HEK293 (cell line): ENCODE data around the gene GABPB1.

Experiments
- CTCF ChIA-PET: fragments of 350-600 bp; formaldehyde crosslinking; extraction: SDS; loops from one replicate; lab custom pipeline; 2021; ENCODE audit warnings: antibody characterized with exemption; lab: Yijun Ruan, JAX
- POLR2A ChIA-PET: fragments of 300-600 bp; formaldehyde crosslinking; extraction: SDS; loops from one replicate; lab custom pipeline; 2020; ENCODE audit warnings: antibody characterized with exemption, inconsistent platforms; lab: Yijun Ruan, JAX
- H3K27ac ChIP-seq: fragments of 200-500 bp; sonication (Bioruptor generic); 2 replicates; pipeline ENCODE4 v1.5.1; 2014; ENCODE audit warnings: low read depth, low read length, control low read depth, inconsistent platforms; ENCODE audit errors: extremely low read depth
- H3K36me3 ChIP-seq, 2 experiments: fragments of 200-500 bp in 1 of 2; sonication (Bioruptor generic) in 1 of 2; 1 replicate in 1 of 2; 2 replicates in 1 of 2; pipeline ENCODE4 v1.5.1; 2014 to 2017; ENCODE audit warnings: inconsistent platforms in 2 of 2, low read length in 2 of 2; ENCODE audit not compliant: control insufficient read depth in 2 of 2, insufficient read depth in 1 of 2
- H3K4me1 ChIP-seq: fragments of 200-500 bp; sonication (Bioruptor generic); 2 replicates; pipeline ENCODE4 v1.5.1; 2014; ENCODE audit warnings: mild to moderate bottlenecking, low read length, inconsistent platforms; ENCODE audit not compliant: control insufficient read depth, insufficient read depth
- H3K4me3 ChIP-seq: 2 replicates; pipeline ENCODE4 v1.5.1; 2011; ENCODE audit warnings: low read depth, mild to moderate bottlenecking, control low read depth, low read length, moderate library complexity
- H3K9me3 ChIP-seq: fragments of 200-500 bp; sonication (Bioruptor generic); 2 replicates; pipeline ENCODE4 v1.5.1; 2014; ENCODE audit warnings: low read depth, low read length, inconsistent platforms; ENCODE audit not compliant: control insufficient read depth, insufficient read depth
- FEZF1 ChIP-seq: fragments of 450-650 bp; formaldehyde crosslinking; IDR thresholded peaks from 2 replicates; pipeline ENCODE4 v1.5.1; 2016; ENCODE audit warnings: missing biosample characterization, missing genetic modification characterization
- KLF8 ChIP-seq: fragments of 450-650 bp; formaldehyde crosslinking; IDR thresholded peaks from 2 replicates; pipeline ENCODE4 v1.5.1; 2016; ENCODE audit warnings: missing biosample characterization, missing genetic modification characterization
- MYNN ChIP-seq: fragments of 450-650 bp; formaldehyde crosslinking; IDR thresholded peaks from 2 replicates; pipeline ENCODE4 v1.5.1; 2016; ENCODE audit warnings: missing biosample characterization, missing genetic modification characterization, borderline replicate concordance
- OSR2 ChIP-seq: fragments of 450-650 bp; formaldehyde crosslinking; IDR thresholded peaks from 2 replicates; pipeline ENCODE4 v1.5.1; 2016; ENCODE audit warnings: missing biosample characterization, missing genetic modification characterization
- SP7 ChIP-seq: fragments of 450-650 bp; formaldehyde crosslinking; IDR thresholded peaks from 2 replicates; pipeline ENCODE4 v1.5.1; 2016; ENCODE audit warnings: missing biosample characterization, missing genetic modification characterization
- TCF7L2 ChIP-seq: IDR thresholded peaks from 2 replicates; pipeline ENCODE4 v1.6.1; 2011; ENCODE audit warnings: low read depth, mild to moderate bottlenecking, inconsistent platforms, low read length, moderate library complexity, borderline replicate concordance
- ZBTB7A ChIP-seq: fragments of 450-650 bp; formaldehyde crosslinking; IDR thresholded peaks from 2 replicates; pipeline ENCODE4 v1.5.1; 2016; ENCODE audit warnings: low read depth, missing biosample characterization, missing genetic modification characterization
- ZBTB8A ChIP-seq: fragments of 450-650 bp; formaldehyde crosslinking; IDR thresholded peaks from 2 replicates; pipeline ENCODE4 v1.5.1; 2016; ENCODE audit warnings: missing biosample characterization, missing genetic modification characterization
- ZNF133 ChIP-seq: fragments of 450-650 bp; formaldehyde crosslinking; IDR thresholded peaks from 2 replicates; pipeline ENCODE4 v1.5.1; 2016; ENCODE audit warnings: missing biosample characterization, missing genetic modification characterization
- ZNF16 ChIP-seq: fragments of 450-650 bp; formaldehyde crosslinking; IDR thresholded peaks from 2 replicates; pipeline ENCODE4 v1.5.1; 2016; ENCODE audit warnings: low read depth, missing biosample characterization, missing genetic modification characterization
- ZNF221 ChIP-seq: fragments of 450-650 bp; formaldehyde crosslinking; IDR thresholded peaks from 2 replicates; pipeline ENCODE4 v1.5.1; 2017; ENCODE audit warnings: missing biosample characterization, missing genetic modification characterization, borderline replicate concordance
- ZNF266 ChIP-seq: fragments of 450-650 bp; formaldehyde crosslinking; IDR thresholded peaks from 2 replicates; pipeline ENCODE4 v1.5.1; 2016; ENCODE audit warnings: missing biosample characterization, missing genetic modification characterization, low read depth
- ZNF292 ChIP-seq: fragments of 450-650 bp; formaldehyde crosslinking; IDR thresholded peaks from 2 replicates; pipeline ENCODE4 v1.5.1; 2016; ENCODE audit warnings: low read depth, missing biosample characterization, missing genetic modification characterization, borderline replicate concordance
- ZNF423 ChIP-seq: fragments of 450-650 bp; formaldehyde crosslinking; IDR thresholded peaks from 2 replicates; pipeline ENCODE4 v1.5.1; 2016; ENCODE audit warnings: missing biosample characterization, missing genetic modification characterization
- ZNF501 ChIP-seq: fragments of 450-650 bp; formaldehyde crosslinking; IDR thresholded peaks from 2 replicates; pipeline ENCODE4 v1.5.1; 2016; ENCODE audit warnings: missing biosample characterization, missing genetic modification characterization
- ZNF521 ChIP-seq: fragments of 450-650 bp; formaldehyde crosslinking; IDR thresholded peaks from 2 replicates; pipeline ENCODE4 v1.5.1; 2017; ENCODE audit warnings: missing biosample characterization, mild to moderate bottlenecking, missing genetic modification characterization
- ZNF549 ChIP-seq: fragments of 450-650 bp; IDR thresholded peaks from 2 replicates; pipeline ENCODE4 v1.5.1; 2018; ENCODE audit warnings: missing biosample characterization, missing genetic modification characterization, mild to moderate bottlenecking, inconsistent platforms, moderate library complexity
- ZNF571 ChIP-seq: fragments of 450-650 bp; formaldehyde crosslinking; IDR thresholded peaks from 2 replicates; pipeline ENCODE4 v1.5.0; 2017; ENCODE audit warnings: missing biosample characterization, missing genetic modification characterization
- ZNF660 ChIP-seq: fragments of 450-650 bp; IDR thresholded peaks from 2 replicates; pipeline ENCODE4 v1.5.1; 2018; ENCODE audit warnings: missing biosample characterization, mild to moderate bottlenecking, missing genetic modification characterization
- ZNF677 ChIP-seq: fragments of 450-650 bp; IDR thresholded peaks from 2 replicates; pipeline ENCODE4 v1.5.0; 2018; ENCODE audit warnings: missing biosample characterization, mild to moderate bottlenecking, missing genetic modification characterization, moderate library complexity
- ZNF707 ChIP-seq: fragments of 450-650 bp; formaldehyde crosslinking; IDR thresholded peaks from 2 replicates; pipeline ENCODE4 v1.5.1; 2016; ENCODE audit warnings: missing biosample characterization, missing genetic modification characterization
- ZNF830 ChIP-seq: fragments of 450-650 bp; IDR thresholded peaks from 2 replicates; pipeline ENCODE4 v1.5.0; 2018; ENCODE audit warnings: missing biosample characterization, missing genetic modification characterization, low read depth, mild to moderate bottlenecking, moderate library complexity
- ZSCAN23 ChIP-seq: fragments of 450-650 bp; formaldehyde crosslinking; IDR thresholded peaks from 2 replicates; pipeline ENCODE4 v1.5.1; 2016; ENCODE audit warnings: missing biosample characterization, missing genetic modification characterization
- TF ChIP-seq, protein P1 (sequence below): sonication (generic); formaldehyde crosslinking; IDR thresholded peaks from 2 replicates; pipeline ENCODE4 v1.8.1; 2022; ENCODE audit warnings: mild to moderate bottlenecking, moderate library complexity, missing genetic modification reagents
- TF ChIP-seq, protein P2 (sequence below): fragments of 450-650 bp; formaldehyde crosslinking; IDR thresholded peaks from 2 replicates; pipeline ENCODE4 v1.5.1; 2016; ENCODE audit warnings: missing biosample characterization, missing genetic modification characterization
- TF ChIP-seq, protein P3 (sequence below): IDR thresholded peaks from 2 replicates; pipeline ENCODE4 v1.6.1; 2011; ENCODE audit warnings: mild to moderate bottlenecking, low read depth, low read length, borderline replicate concordance
- TF ChIP-seq, protein P4 (sequence below): fragments of 450-650 bp; formaldehyde crosslinking; optimal IDR thresholded peaks from 2 replicates; pipeline ENCODE3; 2016; ENCODE audit warnings: missing biosample characterization, mild to moderate bottlenecking, missing genetic modification characterization
- TF ChIP-seq, protein P5 (sequence below): fragments of 450-650 bp; formaldehyde crosslinking; IDR thresholded peaks from 2 replicates; pipeline ENCODE4 v1.5.1; 2016; ENCODE audit warnings: missing biosample characterization, missing genetic modification characterization

The GABPB1 gene

DNA sequence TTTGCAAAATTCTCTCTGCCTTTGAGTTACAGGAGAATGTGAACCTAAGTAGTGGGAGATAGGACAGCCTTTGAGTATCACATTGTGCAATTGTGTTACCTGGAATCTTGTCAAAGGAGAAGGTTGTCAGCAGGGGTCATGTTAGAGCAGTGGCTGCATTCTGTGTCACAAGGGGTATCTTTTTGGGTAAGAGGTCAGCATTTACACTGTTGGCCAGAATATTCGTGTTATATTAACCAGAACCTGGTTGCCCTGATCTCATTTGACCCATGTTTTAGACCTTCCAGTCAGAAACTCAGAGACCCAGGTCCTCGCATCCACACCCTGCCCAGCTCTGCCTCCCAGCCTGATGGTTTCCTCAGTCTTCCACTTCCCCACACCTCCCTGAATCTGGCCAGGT, 116.7 kb downstream of the GABPB1 start:
- POLR2A ChIA-PET, result no interaction called here
- Histone ChIP-seq H3K9me3 (no peaks in the 10 kb centered on the region), H3K27ac (no peak overlapping the region), H3K4me3 (no peak overlapping the region), H3K36me3 (no peaks in the 10 kb centered on the region), H3K4me1 (no peaks in the 10 kb centered on the region)
- CTCF ChIA-PET, result no interaction called here
- TF ChIP-seq OSR2 (tag by site-specific recombination) (no peak), ZNF571 (tag by site-specific recombination) (no peak), KLF8 (no peak), ZNF660 (no peak), ZNF521 (tag by site-specific recombination) (no peak), ZNF707 (tag by site-specific recombination) (no peak), SP7 (no peak), ZNF292 (tag by site-specific recombination) (no peak), ZNF501 (tag by site-specific recombination) (no peak), ZNF133 (tag by site-specific recombination) (no peak), FEZF1 (tag by site-specific recombination) (no peak), ZNF266 (tag by site-specific recombination) (no peak), ZNF677 (no peak), ZBTB7A (tag by site-specific recombination) (no peak)
- TF ChIP-seq, protein P1, sequence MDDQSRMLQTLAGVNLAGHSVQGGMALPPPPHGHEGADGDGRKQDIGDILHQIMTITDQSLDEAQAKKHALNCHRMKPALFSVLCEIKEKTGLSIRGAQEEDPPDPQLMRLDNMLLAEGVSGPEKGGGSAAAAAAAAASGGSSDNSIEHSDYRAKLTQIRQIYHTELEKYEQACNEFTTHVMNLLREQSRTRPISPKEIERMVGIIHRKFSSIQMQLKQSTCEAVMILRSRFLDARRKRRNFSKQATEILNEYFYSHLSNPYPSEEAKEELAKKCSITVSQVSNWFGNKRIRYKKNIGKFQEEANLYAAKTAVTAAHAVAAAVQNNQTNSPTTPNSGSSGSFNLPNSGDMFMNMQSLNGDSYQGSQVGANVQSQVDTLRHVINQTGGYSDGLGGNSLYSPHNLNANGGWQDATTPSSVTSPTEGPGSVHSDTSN (CRISPR knock-in tag), result no peak
- TF ChIP-seq, protein P2, sequence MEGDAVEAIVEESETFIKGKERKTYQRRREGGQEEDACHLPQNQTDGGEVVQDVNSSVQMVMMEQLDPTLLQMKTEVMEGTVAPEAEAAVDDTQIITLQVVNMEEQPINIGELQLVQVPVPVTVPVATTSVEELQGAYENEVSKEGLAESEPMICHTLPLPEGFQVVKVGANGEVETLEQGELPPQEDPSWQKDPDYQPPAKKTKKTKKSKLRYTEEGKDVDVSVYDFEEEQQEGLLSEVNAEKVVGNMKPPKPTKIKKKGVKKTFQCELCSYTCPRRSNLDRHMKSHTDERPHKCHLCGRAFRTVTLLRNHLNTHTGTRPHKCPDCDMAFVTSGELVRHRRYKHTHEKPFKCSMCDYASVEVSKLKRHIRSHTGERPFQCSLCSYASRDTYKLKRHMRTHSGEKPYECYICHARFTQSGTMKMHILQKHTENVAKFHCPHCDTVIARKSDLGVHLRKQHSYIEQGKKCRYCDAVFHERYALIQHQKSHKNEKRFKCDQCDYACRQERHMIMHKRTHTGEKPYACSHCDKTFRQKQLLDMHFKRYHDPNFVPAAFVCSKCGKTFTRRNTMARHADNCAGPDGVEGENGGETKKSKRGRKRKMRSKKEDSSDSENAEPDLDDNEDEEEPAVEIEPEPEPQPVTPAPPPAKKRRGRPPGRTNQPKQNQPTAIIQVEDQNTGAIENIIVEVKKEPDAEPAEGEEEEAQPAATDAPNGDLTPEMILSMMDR (tag by site-specific recombination), result no peak

DNA sequence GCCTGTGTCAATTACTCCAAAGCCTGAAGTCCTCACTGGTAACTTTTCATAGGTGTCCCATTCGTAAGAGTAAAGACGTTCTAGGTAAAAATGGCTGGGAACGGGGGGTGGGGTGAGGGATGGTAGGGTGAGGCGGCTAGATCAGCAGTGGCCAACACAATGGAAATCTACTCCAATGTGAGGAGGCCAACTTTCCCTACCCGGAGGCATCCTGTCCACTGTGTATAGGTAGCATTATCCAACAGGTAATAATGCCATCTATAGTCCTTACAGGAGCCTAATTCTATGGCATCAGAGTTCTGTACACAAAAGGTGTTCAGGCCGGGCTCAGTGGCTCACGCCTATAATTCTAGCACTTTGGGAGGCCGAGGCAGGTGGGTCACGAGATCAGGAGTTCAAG, 118.6 kb downstream of the GABPB1 start:
- H3K4me1 ChIP-seq, result no peaks in the 10 kb centered on the region
- TF ChIP-seq ZSCAN23 (tag by site-specific recombination), result no peak
- no peak for TF ChIP-seq ZNF16
- TF ChIP-seq, protein P3, sequence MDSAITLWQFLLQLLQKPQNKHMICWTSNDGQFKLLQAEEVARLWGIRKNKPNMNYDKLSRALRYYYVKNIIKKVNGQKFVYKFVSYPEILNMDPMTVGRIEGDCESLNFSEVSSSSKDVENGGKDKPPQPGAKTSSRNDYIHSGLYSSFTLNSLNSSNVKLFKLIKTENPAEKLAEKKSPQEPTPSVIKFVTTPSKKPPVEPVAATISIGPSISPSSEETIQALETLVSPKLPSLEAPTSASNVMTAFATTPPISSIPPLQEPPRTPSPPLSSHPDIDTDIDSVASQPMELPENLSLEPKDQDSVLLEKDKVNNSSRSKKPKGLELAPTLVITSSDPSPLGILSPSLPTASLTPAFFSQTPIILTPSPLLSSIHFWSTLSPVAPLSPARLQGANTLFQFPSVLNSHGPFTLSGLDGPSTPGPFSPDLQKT, result no peak
- TF ChIP-seq MYNN (tag by site-specific recombination), result no peak
- no peak for TF ChIP-seq TCF7L2
- TF ChIP-seq ZNF423 (tag by site-specific recombination), result no peak
- TF ChIP-seq ZNF830 (tag by site-specific recombination), result no peak
- TF ChIP-seq, protein P4, sequence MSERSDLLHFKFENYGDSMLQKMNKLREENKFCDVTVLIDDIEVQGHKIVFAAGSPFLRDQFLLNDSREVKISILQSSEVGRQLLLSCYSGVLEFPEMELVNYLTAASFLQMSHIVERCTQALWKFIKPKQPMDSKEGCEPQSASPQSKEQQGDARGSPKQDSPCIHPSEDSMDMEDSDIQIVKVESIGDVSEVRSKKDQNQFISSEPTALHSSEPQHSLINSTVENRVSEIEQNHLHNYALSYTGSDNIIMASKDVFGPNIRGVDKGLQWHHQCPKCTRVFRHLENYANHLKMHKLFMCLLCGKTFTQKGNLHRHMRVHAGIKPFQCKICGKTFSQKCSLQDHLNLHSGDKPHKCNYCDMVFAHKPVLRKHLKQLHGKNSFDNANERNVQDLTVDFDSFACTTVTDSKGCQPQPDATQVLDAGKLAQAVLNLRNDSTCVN (tag by site-specific recombination), result no peak
- TF ChIP-seq ZNF221 (tag by site-specific recombination), result no peak
- TF ChIP-seq ZBTB8A, result no peak
- TF ChIP-seq, protein P5, sequence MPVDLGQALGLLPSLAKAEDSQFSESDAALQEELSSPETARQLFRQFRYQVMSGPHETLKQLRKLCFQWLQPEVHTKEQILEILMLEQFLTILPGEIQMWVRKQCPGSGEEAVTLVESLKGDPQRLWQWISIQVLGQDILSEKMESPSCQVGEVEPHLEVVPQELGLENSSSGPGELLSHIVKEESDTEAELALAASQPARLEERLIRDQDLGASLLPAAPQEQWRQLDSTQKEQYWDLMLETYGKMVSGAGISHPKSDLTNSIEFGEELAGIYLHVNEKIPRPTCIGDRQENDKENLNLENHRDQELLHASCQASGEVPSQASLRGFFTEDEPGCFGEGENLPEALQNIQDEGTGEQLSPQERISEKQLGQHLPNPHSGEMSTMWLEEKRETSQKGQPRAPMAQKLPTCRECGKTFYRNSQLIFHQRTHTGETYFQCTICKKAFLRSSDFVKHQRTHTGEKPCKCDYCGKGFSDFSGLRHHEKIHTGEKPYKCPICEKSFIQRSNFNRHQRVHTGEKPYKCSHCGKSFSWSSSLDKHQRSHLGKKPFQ (tag by site-specific recombination), result no peak
- TF ChIP-seq ZNF549, result no peak
- H3K36me3 ChIP-seq, result no peaks in the 10 kb centered on the region
- H3K9me3 ChIP-seq, result no peaks in the 10 kb centered on the region
- ChIA-PET CTCF (no interaction called here), POLR2A (no interaction called here)
- no peak overlapping the region for H3K27ac ChIP-seq
- no peak overlapping the region for H3K4me3 ChIP-seq
